Pancreas (tissue), 10 donors: ENCODE measurements around the gene TSSK2. TPM values are rescaled to one million over a fixed set of nuclear protein-coding genes. Genes with fewer than 3 reads are reported as not detected.

Source experiments
- ATAC-seq, 4 donors: fragments of 200-7000 bp; cut with Tn5 transposase; one replicate each; pipeline versions ENCODE4 v1.8.0 to v1.9.1; 2020; ENCODE audit warnings: mild to moderate bottlenecking in 4 of 4, moderate library complexity in 4 of 4
- DNase-seq, 6 donors: peaks; one replicate each; pipeline ENCODE4 v3.0.0-alpha.2; 2020
- FAIRE-seq: peaks from 2 replicates; lab custom pipeline; 2012; peaks lifted over from hg19 to GRCh38; lab: Jason Lieb, UNC
- H3K27ac ChIP-seq, 4 donors: fragments of 200-600 bp; sonication (generic); 1 replicate in 3 of 4; 2 replicates in 1 of 4; pipeline versions ENCODE4 v1.5.0 to v1.8.0; 2020
- H3K27me3 ChIP-seq, 4 donors: fragments of 200-600 bp; one replicate each; pipeline ENCODE4 v1.8.0; 2021
- H3K36me3 ChIP-seq, 3 donors: fragments of 200-600 bp; sonication (generic) in 1 of 3; one replicate each; pipeline versions ENCODE4 v1.5.0 to v1.8.0; 2020 to 2021
- H3K4me1 ChIP-seq, 3 donors: fragments of 200-600 bp; one replicate each; pipeline ENCODE4 v1.8.0; 2021
- H3K4me3 ChIP-seq, 4 donors: fragments of 200-600 bp; sonication (generic) in 2 of 4; one replicate each; pipeline versions ENCODE4 v1.5.0 to v1.8.0; 2020 to 2021
- H3K9me3 ChIP-seq, 4 donors: fragments of 200-600 bp; one replicate each; pipeline ENCODE4 v1.8.0; 2021
- CTCF ChIP-seq, 4 donors: fragments of 200-600 bp; sonication (generic) in 3 of 4; IDR thresholded peaks; one replicate each; pipeline versions ENCODE4 v1.5.0 to v1.8.0; 2021; ENCODE audit warnings: antibody characterized with exemption in 4 of 4
- WGBS, 2 donors: extraction: QIAGEN DNeasy Blood & Tissue Kit; methylation state at CpG; one replicate each; pipeline ENCODE4 v1.1.7; 2013; 5-methylcytosine and 5-hydroxymethylcytosine counted together
- intact Hi-C, 3 donors: fragments of 100-400 bp; cut with DNase I; formaldehyde crosslinking; loops; one replicate each; pipeline versions ENCODE4 v1.11.1 to v1.14.2; 2022
- polyA plus RNA-seq, 2 donors: library from polyadenylated mRNA; stranded (reverse); fragments of 200-250 nt; gene quantifications; one replicate each; pipeline ENCODE4 v1.2.3, GENCODE V29; 2013
- total RNA-seq, 6 donors: library from RNA; stranded (reverse); fragmentation: NEBNext Ultra II Directional in 4 of 6; extraction: Animal tissue kit (Norgen Biotek cat#: 25700) in 4 of 6; gene quantifications; one replicate each; pipeline versions ENCODE4 v1.2.1 to v1.2.4, GENCODE V29; 2021 to 2023
- donor health status: healthy with polysubstance abuse.
- donor health status: DM: no; HTN: no; CAD: no; lungs with moderate emphysema.
- donor health status: DM: no; HTN: no; CAD: no.
- donor health status: control.
- donor health status: control.
- donor health status: Bipolar disorder and iron deficiency.
- donor health status: DM: yes; HTN: yes; CAD: no.
- donor health status: DM: no; HTN: no; CAD: no.
- donor health status: DM: no; HTN: no; CAD: no.
- donor health status: DM: yes; HTN: yes; CAD: no.

Gene TSSK2
- total and polyA plus RNA-seq, 8 donors: 0.08 to 0.31 (median 0.18) TPM; not detected in 4

DNA sequence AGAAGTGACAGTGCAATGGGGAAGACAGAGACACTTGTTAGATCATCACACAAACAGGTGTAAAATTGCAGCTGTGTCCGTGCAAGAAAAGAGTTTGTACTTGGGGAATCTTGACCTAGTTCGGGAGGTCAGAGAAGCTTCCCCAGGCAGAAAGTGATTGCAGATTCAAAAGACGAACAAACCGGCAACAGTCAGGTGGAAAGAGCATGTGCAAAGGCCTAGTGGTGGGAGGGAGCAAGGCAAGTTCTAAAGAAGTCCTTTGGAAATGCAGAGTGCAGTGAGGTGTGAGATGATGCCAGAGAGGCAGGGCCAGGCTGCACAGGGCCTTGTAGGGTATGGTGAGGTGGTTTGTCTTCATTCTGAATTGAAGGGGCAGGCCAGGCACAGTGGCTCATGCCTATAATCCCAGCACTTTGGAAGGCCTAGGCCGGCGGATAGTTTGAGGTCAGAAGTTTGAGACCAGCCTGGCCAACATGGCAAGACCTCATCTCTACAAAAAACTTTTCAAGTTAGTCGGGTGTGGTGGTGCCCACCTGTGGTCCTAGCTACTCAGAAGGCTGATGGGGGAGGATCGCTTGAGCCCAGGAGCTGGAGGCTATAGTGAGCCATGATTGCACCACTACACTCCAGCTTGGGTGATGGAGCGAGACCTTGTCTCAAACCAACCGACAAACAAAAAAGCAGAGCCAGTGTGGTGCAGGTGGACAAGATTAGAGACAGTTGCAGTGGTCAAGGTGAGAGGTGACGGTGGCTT, 15.3 kb downstream of the TSSK2 start:
- peaks cover 0 to 8% (median 6%) of the 10 kb centered on the region in 3 donors for H3K4me1 ChIP-seq
- ATAC-seq (no peak), DNase-seq (peak in 1 of 6 donors; percentile 7), FAIRE-seq (no peak)
- H3K36me3 ChIP-seq: peaks cover 0 to 10% (median 0%) of the 10 kb centered on the region in 3 donors
- intact Hi-C loops: loop anchor here in 1 of 3 donors (10.0 kb wide), 1 partner anchor 488 kb away; no protein-coding TSS in a partner anchor
- H3K9me3 ChIP-seq: no peaks in the 10 kb centered on the region
- peaks cover 0 to 18% (median 6%) of the 10 kb centered on the region in 4 donors for H3K27me3 ChIP-seq
- no peak overlapping the region for H3K27ac ChIP-seq
- 62 to 66% methylated on average over 11 of the region's 11 CpGs for WGBS, 2 donors
- H3K4me3 ChIP-seq: no peak overlapping the region
- TF ChIP-seq CTCF (IDR thresholded peaks at IDR 0.05): no peak

GRCh38 chr22:19147195-19147780, 16.2 kb downstream of the TSSK2 start:
- ATAC-seq (no peak), FAIRE-seq (no peak), DNase-seq (no peak)
- Histone ChIP-seq H3K27ac (no peak overlapping the region), H3K36me3 (peaks cover 0 to 4% (median 0%) of the 10 kb centered on the region in 3 donors), H3K9me3 (no peaks in the 10 kb centered on the region), H3K4me3 (no peak overlapping the region), H3K27me3 (peaks cover 0 to 20% (median 6%) of the 10 kb centered on the region in 4 donors), H3K4me1 (peaks cover 0 to 8% (median 6%) of the 10 kb centered on the region in 3 donors)
- no peak for TF ChIP-seq CTCF (IDR thresholded peaks at IDR 0.05)
- WGBS, 2 donors: 32 to 35% methylated on average over 9 of the region's 9 CpGs
- intact Hi-C loops: loop anchor here in 1 of 3 donors (10.0 kb wide), 1 partner anchor 488 kb away; no protein-coding TSS in a partner anchor

GRCh38 chr22:19148417-19149046, 17.4 kb downstream of the TSSK2 start:
- no peak overlapping the region for H3K4me3 ChIP-seq
- intact Hi-C loops: loop anchor here in 1 of 3 donors (10.0 kb wide), 1 partner anchor 486 kb away; no protein-coding TSS in a partner anchor

More at GRCh38 chr22:19148417-19149046, 17.4 kb downstream of the TSSK2 start:
- no peak for FAIRE-seq
- no peak for ATAC-seq
- DNase-seq: peak in 1 of 6 donors; percentile 60
- TF ChIP-seq CTCF (IDR thresholded peaks at IDR 0.05): no peak
- H3K4me1 ChIP-seq: peaks cover 0 to 6% (median 3%) of the 10 kb centered on the region in 3 donors
- no peaks in the 10 kb centered on the region for H3K36me3 ChIP-seq
- peaks cover 0 to 24% (median 6%) of the 10 kb centered on the region in 4 donors for H3K27me3 ChIP-seq
- no peak overlapping the region for H3K27ac ChIP-seq
- 25 to 33% methylated on average over 32 to 33 of the region's 33 CpGs for WGBS, 2 donors
- no peaks in the 10 kb centered on the region for H3K9me3 ChIP-seq
